ENCODE measurements around the gene MPHOSPH6. TPM values are rescaled to one million over a fixed set of nuclear protein-coding genes. Genes with fewer than 3 reads are reported as not detected.
"Not testable (repeated sequence)": the region's sequence is repeated elsewhere in the genome, so short reads cannot be mapped to it uniquely, and the experiment has no call there.

MPHOSPH6 gene
- total RNA-seq, 1 experiment from 2014 or later, result 39.9 TPM

DNA sequence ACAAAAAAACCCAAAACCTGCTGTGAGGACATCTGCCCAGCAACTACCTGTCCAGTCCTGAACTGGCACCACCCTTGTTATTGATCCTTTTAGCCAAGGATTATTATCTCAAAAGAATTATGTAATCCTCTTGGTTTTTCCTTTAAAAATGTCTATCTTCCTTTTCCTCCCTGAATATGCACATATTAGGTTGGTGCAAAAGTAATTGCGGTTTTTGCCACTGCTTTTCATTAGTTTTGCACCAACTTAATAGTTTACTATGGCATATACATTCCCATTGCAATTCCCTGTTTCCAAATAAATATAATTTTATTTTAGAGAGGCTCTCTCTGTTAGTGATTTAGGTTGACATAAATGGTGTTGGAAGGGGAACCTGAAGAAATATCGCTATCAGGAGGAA is 51.3 kb downstream of the MPHOSPH6 start:
- no peak for DNase-seq (ENCODE audit: unreplicated experiment)
- no TSS peak for BruUV-seq (replicated peaks)
- no peaks in the 10 kb centered on the region for H3K4me1 Mint-ChIP-seq (ENCODE audit: insufficient read depth, unreplicated experiment)
- intact Hi-C loops (cut with micrococcal nuclease), result no loop called here
- H3K27me3 Mint-ChIP-seq (ENCODE audit: insufficient read depth, unreplicated experiment), result no peaks in the 10 kb centered on the region
- H3K36me3 Mint-ChIP-seq (ENCODE audit: insufficient read depth, unreplicated experiment), result no peaks in the 10 kb centered on the region
- no peaks in the 10 kb centered on the region for H3K9me3 Mint-ChIP-seq (ENCODE audit: unreplicated experiment)
- H3K27ac Mint-ChIP-seq (ENCODE audit: low read depth, unreplicated experiment), result no peak overlapping the region
- TF ChIP-seq CTCF (IDR thresholded peaks at IDR 0.05; ENCODE audit: unreplicated experiment), result no peak
- no peak overlapping the region for H3K4me3 Mint-ChIP-seq (ENCODE audit: unreplicated experiment)
- ChIA-PET POLR2A (no interaction called here), CTCF (no interaction called here)

DNA sequence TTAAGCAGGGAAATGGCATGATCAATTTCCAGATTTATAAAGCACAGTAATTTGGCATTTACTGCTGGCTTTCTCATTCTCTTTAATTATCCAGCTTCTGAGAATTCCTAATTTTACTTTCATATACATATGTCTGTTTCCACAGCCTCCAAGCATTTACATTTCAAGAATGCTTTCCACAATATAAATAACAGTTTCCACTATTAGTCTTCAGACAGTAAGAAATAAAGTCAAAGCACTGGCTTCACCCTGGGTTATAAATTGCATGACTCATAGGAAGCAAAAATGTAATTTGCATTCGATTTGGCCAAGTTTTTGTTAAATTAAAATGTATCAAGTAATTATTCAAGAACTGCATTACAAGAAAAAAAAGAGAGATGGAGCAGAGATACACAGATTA is 53.5 kb downstream of the MPHOSPH6 start:
- H3K9me3 Mint-ChIP-seq (ENCODE audit: unreplicated experiment), result no peaks in the 10 kb centered on the region
- no peak for DNase-seq (ENCODE audit: unreplicated experiment)
- CTCF ChIA-PET, result no interaction called here
- no peaks in the 10 kb centered on the region for H3K4me1 Mint-ChIP-seq (ENCODE audit: insufficient read depth, unreplicated experiment)
- intact Hi-C loops (cut with micrococcal nuclease), result no loop called here
- H3K27ac Mint-ChIP-seq (ENCODE audit: low read depth, unreplicated experiment), result no peak overlapping the region
- BruUV-seq (replicated peaks), result no TSS peak
- no peaks in the 10 kb centered on the region for H3K27me3 Mint-ChIP-seq (ENCODE audit: insufficient read depth, unreplicated experiment)
- POLR2A ChIA-PET, result no interaction called here
- no peak overlapping the region for H3K4me3 Mint-ChIP-seq (ENCODE audit: unreplicated experiment)
- TF ChIP-seq CTCF (IDR thresholded peaks at IDR 0.05; ENCODE audit: unreplicated experiment), result no peak
- H3K36me3 Mint-ChIP-seq (ENCODE audit: insufficient read depth, unreplicated experiment), result no peaks in the 10 kb centered on the region

GRCh38 chr16:82113741-82114140 is 56.3 kb downstream of the MPHOSPH6 start:
- no peak for DNase-seq (ENCODE audit: unreplicated experiment)
- Mint-ChIP-seq H3K9me3 (ENCODE audit: unreplicated experiment) (no peaks in the 10 kb centered on the region), H3K4me3 (ENCODE audit: unreplicated experiment) (no peak overlapping the region), H3K27ac (ENCODE audit: low read depth, unreplicated experiment) (no peak overlapping the region), H3K4me1 (ENCODE audit: insufficient read depth, unreplicated experiment) (no peaks in the 10 kb centered on the region), H3K36me3 (ENCODE audit: insufficient read depth, unreplicated experiment) (no peaks in the 10 kb centered on the region), H3K27me3 (ENCODE audit: insufficient read depth, unreplicated experiment) (no peaks in the 10 kb centered on the region)
- intact Hi-C loops (cut with micrococcal nuclease), result no loop called here
- ChIA-PET CTCF (interaction anchor here (0.9 kb wide), 1 partner anchor 11 kb away, joined by 3 read pairs; no protein-coding TSS in a partner anchor), POLR2A (interaction anchor here (0.7 kb wide), 1 partner anchor 38 kb away, joined by 3 read pairs; no protein-coding TSS in a partner anchor)
- TF ChIP-seq CTCF (IDR thresholded peaks at IDR 0.05; ENCODE audit: unreplicated experiment), result no peak
- BruUV-seq (replicated peaks), result no TSS peak

DNA sequence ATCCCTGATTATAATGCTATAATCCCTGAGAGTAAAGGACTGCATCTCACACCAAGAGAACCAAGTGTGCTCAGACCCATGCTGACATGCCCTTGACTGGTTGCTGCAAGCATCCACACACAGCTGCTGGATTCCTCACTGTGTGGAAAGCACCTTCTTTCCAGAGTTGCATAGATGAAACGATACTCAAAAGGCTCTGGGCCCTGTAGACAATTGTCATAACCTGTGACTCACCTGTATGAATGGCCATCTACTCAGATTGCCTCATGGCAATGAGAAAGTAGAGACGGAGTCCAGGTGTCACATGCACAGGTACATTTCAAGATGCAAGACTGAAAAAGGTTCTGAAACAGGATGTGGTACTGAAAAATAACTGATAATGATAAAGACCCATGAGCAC is 58.1 kb downstream of the MPHOSPH6 start:
- no peaks in the 10 kb centered on the region for H3K9me3 Mint-ChIP-seq (ENCODE audit: unreplicated experiment)
- DNase-seq (ENCODE audit: unreplicated experiment), result peak; percentile 64
- H3K36me3 Mint-ChIP-seq (ENCODE audit: insufficient read depth, unreplicated experiment), result no peaks in the 10 kb centered on the region
- intact Hi-C loops (cut with micrococcal nuclease), result no loop called here
- ChIA-PET POLR2A (interaction anchor here (1.9 kb wide), 1 partner anchor 44 kb away, joined by 5 read pairs; no protein-coding TSS in a partner anchor), CTCF (interaction anchor here (0.6 kb wide), 1 partner anchor 1379 kb away, joined by 3 read pairs; no protein-coding TSS in a partner anchor)
- H3K4me3 Mint-ChIP-seq (ENCODE audit: unreplicated experiment), result no peak overlapping the region
- no TSS peak for BruUV-seq (replicated peaks)
- H3K27me3 Mint-ChIP-seq (ENCODE audit: insufficient read depth, unreplicated experiment), result no peaks in the 10 kb centered on the region
- H3K4me1 Mint-ChIP-seq (ENCODE audit: insufficient read depth, unreplicated experiment), result no peaks in the 10 kb centered on the region
- no peak for TF ChIP-seq CTCF (IDR thresholded peaks at IDR 0.05; ENCODE audit: unreplicated experiment)
- no peak overlapping the region for H3K27ac Mint-ChIP-seq (ENCODE audit: low read depth, unreplicated experiment)

DNA sequence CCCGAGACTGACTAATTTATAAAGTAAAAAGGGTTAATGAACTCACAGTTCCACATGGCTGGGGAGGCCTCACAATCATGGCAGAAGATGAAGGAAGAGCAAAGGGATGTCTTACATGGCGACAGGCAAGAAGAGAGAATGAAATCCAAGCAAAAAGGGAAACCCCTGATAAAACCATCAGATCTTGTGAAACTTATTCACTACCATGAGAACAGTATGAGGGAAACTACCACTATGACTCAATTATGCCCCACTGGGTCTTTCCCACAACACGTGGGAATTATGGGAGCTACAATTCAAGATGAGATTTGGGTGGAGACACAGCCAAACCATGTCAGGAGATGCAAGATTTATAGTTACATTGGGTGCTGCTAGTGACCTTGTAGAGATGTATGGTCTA is 60.8 kb downstream of the MPHOSPH6 start:
- intact Hi-C loops (cut with micrococcal nuclease); POLR2A ChIA-PET; H3K9me3 Mint-ChIP-seq (ENCODE audit: unreplicated experiment); H3K36me3 Mint-ChIP-seq (ENCODE audit: insufficient read depth, unreplicated experiment); H3K27me3 Mint-ChIP-seq (ENCODE audit: insufficient read depth, unreplicated experiment); CTCF ChIA-PET; BruUV-seq (replicated peaks); H3K4me3 Mint-ChIP-seq (ENCODE audit: unreplicated experiment); H3K4me1 Mint-ChIP-seq (ENCODE audit: insufficient read depth, unreplicated experiment); H3K27ac Mint-ChIP-seq (ENCODE audit: low read depth, unreplicated experiment): not testable (repeated sequence)
- DNase-seq (ENCODE audit: unreplicated experiment), result peak; percentile 5

Data from MCF 10A (cell line).